Measurements from ENCODE around the gene UROS.

The UROS gene

DNA sequence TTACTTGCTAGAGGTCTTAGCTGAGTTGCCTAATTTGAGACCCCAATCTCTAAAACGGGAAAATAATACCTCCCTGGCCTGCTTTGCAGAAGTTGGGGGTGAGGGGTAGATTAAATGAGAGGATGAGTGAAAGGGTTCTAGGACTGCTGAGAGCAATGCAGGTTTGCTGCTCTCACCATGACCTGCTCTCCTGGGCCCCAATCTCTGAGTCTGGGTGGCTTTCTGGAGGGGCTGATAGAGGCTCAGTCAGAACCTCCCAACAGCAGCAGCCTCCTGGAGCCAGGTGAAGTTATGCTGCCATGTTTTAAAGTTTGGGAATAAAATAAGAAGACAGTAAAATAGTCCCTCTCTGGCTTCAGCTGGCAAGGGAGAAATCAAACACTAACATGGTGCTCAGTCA is 7.3 kb downstream of the UROS start:
- H3K27ac ChIP-seq: no peak overlapping the region
- TF ChIP-seq, protein P1, sequence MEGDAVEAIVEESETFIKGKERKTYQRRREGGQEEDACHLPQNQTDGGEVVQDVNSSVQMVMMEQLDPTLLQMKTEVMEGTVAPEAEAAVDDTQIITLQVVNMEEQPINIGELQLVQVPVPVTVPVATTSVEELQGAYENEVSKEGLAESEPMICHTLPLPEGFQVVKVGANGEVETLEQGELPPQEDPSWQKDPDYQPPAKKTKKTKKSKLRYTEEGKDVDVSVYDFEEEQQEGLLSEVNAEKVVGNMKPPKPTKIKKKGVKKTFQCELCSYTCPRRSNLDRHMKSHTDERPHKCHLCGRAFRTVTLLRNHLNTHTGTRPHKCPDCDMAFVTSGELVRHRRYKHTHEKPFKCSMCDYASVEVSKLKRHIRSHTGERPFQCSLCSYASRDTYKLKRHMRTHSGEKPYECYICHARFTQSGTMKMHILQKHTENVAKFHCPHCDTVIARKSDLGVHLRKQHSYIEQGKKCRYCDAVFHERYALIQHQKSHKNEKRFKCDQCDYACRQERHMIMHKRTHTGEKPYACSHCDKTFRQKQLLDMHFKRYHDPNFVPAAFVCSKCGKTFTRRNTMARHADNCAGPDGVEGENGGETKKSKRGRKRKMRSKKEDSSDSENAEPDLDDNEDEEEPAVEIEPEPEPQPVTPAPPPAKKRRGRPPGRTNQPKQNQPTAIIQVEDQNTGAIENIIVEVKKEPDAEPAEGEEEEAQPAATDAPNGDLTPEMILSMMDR (IDR thresholded peaks at IDR 0.05): no peak
- no peak for TF ChIP-seq ZFX (IDR thresholded peaks at IDR 0.05; ENCODE audit: borderline replicate concordance)

GRCh38 chr10:125812128-125812750 is 10.8 kb downstream of the UROS start:
- H3K27ac ChIP-seq: no peak overlapping the region
- TF ChIP-seq, protein P1 (IDR thresholded peaks at IDR 0.05): no peak
- no peak for TF ChIP-seq ZFX (IDR thresholded peaks at IDR 0.05; ENCODE audit: borderline replicate concordance)

DNA sequence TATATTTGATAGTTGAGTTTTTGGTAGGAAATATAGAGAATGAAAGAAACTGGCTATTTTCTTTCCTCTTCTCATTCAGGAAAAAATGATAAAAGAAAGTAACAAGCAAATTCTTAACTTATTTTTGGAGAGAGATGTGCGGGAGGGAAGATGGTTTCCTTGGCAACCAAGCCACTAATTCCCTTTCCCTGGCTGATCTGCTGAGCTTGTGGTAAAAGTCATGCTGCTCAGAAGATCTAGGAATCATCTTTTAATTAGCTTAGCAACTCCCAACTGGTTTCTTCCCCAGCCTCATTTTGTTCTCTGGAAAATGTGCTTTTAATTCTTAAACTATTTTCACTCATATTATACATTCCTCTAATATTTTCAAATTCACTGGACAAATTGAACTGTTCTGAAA is 11.8 kb downstream of the UROS start:
- no peak for TF ChIP-seq ZFX (IDR thresholded peaks at IDR 0.05; ENCODE audit: borderline replicate concordance)
- TF ChIP-seq, protein P1 (IDR thresholded peaks at IDR 0.05): no peak
- no peak overlapping the region for H3K27ac ChIP-seq

DNA sequence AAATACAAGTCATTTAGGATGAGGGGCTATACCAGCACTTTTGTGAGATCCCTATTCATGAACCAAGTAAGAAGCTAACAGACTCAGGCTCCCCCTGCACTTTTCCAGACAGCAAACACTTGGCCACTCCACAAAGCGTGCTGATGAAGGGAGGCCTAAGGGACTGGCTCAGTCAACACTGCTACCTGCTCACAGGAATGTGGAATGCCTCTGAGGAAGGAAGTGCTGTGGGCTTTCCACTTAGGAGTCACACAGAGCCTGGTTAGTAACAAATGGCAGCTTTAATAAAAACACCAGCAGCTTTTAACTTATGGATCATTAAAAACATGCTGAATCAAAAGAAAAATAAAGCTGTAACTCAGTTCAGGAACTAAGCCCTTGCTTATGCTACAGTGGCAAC is 15.0 kb downstream of the UROS start:
- TF ChIP-seq ZFX (IDR thresholded peaks at IDR 0.05; ENCODE audit: borderline replicate concordance): no peak
- TF ChIP-seq, protein P1 (IDR thresholded peaks at IDR 0.05): no peak

DNA sequence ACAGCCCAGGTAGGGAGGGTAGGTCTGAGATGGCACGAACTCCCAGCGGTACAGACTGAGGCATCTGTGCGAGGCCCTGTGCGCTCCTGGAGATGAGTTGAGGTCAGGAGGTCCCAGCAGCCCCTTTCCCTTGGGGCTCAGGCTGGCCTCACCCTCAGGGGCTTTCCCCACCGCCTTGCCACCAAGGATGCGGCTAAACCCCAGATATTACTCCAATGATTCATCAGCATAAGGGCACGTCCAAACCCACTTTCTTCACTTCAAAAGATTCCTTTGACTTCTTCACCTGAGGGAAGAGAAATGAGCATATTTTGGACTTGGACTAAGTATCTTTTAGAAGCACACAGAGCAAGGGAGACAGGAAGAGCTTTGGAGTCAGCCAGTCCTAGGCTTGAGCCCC is 20.3 kb downstream of the UROS start:
- no peak overlapping the region for H3K27ac ChIP-seq
- TF ChIP-seq ZFX (IDR thresholded peaks at IDR 0.05; ENCODE audit: borderline replicate concordance): no peak
- TF ChIP-seq, protein P1 (IDR thresholded peaks at IDR 0.05): no peak

More for the DNA sequence above, 15.0 kb downstream of the UROS start:
- H3K27ac ChIP-seq: no peak overlapping the region

DNA sequence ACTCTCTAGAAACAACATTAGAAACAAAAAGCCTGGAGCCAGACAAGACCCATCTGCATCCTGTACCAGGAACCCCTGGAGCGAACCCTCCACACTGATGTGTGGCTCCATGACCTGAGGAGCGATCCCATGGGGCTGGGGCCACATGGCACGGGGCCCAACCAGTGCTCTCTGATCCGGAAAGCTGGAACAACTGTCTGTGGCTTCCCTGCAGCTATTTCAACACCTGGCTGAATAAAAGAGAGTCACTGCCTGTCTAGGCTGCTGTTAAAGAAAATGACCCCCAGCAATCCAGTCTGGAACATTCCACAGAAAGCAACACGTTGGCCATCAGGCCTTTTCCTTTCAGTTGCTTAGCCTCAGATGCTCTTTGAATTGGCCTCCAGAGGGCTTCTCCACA is 20.9 kb downstream of the UROS start:
- TF ChIP-seq, protein P1 (IDR thresholded peaks at IDR 0.05): no peak
- no peak for TF ChIP-seq ZFX (IDR thresholded peaks at IDR 0.05; ENCODE audit: borderline replicate concordance)
- H3K27ac ChIP-seq: no peak overlapping the region

GRCh38 chr10:125801574-125801973 is 21.5 kb downstream of the UROS start:
- no peak for TF ChIP-seq ZFX (IDR thresholded peaks at IDR 0.05; ENCODE audit: borderline replicate concordance)
- TF ChIP-seq, protein P1 (IDR thresholded peaks at IDR 0.05): no peak
- H3K27ac ChIP-seq: no peak overlapping the region
